Measurements from ENCODE around the gene SFTA2. TPM values are rescaled to one million over a fixed set of nuclear protein-coding genes. Genes with fewer than 3 reads are reported as not detected.

Gene SFTA2
- total RNA-seq = not detected

DNA sequence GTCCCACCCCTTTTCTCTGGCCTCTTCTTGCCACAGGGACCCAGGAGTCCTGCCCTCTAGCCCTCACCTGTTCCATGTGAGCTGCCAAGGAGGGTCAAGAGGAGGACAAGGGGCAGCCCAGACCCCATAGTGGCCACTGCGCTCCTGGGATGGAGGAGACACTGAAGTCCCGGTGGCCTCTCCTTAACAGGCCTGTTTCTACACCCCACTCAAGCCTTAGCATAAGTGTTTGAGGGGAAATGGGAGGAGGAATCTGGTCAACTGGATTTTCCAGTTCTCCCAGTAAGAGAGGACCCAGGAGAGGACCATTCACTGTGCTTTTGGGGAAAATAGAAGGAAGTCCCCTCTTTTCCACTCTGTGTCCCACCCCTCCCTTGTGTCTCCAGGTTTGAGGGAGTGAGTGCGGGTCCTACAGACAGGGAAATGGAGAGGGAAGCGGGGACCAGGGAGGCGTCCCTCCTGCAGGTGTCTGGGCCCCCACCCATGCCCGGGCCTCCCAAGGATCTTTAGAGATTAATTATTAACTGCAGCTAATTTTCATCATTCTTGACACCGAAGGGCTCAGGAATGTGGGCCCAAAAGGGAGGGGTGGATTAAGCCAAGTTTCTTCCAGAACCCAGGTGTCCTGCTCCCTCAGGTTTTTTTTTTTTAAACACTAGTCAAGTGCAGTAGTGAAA is at the start of gene SFTA2:
Gene SFTA2, minus strand, starts transcription at position 202 of the 677 bp plus-strand sequence. Its CDS starts 74 bp downstream, at position 128.
- H3K4me3 ChIP-seq = no peak within 1 kb of the TSS
- TF ChIP-seq, protein P1, sequence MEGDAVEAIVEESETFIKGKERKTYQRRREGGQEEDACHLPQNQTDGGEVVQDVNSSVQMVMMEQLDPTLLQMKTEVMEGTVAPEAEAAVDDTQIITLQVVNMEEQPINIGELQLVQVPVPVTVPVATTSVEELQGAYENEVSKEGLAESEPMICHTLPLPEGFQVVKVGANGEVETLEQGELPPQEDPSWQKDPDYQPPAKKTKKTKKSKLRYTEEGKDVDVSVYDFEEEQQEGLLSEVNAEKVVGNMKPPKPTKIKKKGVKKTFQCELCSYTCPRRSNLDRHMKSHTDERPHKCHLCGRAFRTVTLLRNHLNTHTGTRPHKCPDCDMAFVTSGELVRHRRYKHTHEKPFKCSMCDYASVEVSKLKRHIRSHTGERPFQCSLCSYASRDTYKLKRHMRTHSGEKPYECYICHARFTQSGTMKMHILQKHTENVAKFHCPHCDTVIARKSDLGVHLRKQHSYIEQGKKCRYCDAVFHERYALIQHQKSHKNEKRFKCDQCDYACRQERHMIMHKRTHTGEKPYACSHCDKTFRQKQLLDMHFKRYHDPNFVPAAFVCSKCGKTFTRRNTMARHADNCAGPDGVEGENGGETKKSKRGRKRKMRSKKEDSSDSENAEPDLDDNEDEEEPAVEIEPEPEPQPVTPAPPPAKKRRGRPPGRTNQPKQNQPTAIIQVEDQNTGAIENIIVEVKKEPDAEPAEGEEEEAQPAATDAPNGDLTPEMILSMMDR (IDR thresholded peaks at IDR 0.05) = no peak
- no peaks in the 10 kb centered on the region for H3K4me1 ChIP-seq (ENCODE audit: control insufficient read depth in 1 of 2, low read depth in 2 of 2)
- ATAC-seq (ENCODE audit: insufficient number of reproducible peaks, low FRiP score, low read depth) (no peak), DNase-seq (ENCODE audit: low spot score) (no peak)
- peaks cover 4% of the 10 kb centered on the region for H3K9me3 ChIP-seq
- no peaks in the 10 kb centered on the region for H3K36me3 ChIP-seq
- H3K27me3 ChIP-seq (replicated peaks; ENCODE audit: insufficient read depth) = no peaks in the 10 kb centered on the region
- no peak within 1 kb of the TSS for H3K27ac ChIP-seq

DNA sequence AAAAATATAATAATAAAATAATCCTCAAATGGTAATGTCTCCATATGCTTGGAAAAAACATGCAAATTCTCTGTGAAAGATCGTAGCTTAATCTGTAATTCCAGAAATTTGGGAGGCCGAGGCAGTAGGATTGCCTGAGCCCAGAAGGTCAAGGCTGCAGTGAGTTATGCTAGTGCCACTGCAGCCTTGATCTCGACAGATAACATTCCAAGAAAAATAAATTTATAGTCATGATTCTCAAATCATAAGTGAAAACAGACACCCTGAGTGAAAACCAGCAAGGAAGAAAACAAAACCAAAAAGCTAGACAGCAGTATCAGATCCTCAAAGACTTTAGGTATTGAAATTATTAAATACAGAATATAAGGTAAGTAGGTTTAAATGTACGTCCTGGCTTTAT is 47.7 kb upstream of the SFTA2 start:
- no peak for ATAC-seq (ENCODE audit: insufficient number of reproducible peaks, low FRiP score, low read depth)
- H3K27ac ChIP-seq = no peak overlapping the region

DNA sequence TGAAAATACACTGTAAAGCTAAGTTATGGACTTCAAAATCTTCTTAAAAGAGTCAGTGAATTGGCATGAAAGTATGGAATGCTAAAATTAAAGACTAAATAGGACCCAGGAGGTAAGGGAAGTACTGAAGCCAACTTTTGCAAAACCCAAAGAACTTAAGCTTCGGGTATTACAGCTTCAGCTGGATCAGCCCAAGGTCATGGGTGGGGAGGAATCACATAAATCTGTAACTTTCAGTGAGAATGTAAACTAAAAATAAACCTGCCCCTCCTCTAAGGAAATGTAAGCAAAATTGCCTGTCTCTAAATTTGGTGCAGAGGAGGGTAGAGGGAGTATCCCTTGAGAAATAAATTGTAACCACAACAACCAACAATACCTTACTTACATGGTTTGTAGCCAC is 47.2 kb upstream of the SFTA2 start:
- Histone ChIP-seq H3K9me3 (no peaks in the 10 kb centered on the region), H3K36me3 (no peaks in the 10 kb centered on the region), H3K27me3 (replicated peaks; ENCODE audit: insufficient read depth) (no peaks in the 10 kb centered on the region), H3K4me1 (ENCODE audit: control insufficient read depth in 1 of 2, low read depth in 2 of 2) (peaks cover 0 to 6% of the 10 kb centered on the region in 2 donors), H3K27ac (no peak overlapping the region), H3K4me3 (no peak overlapping the region)
- DNase-seq (ENCODE audit: low spot score) = no peak
- no peak for ATAC-seq (ENCODE audit: insufficient number of reproducible peaks, low FRiP score, low read depth)
- TF ChIP-seq, protein P1 (IDR thresholded peaks at IDR 0.05) = no peak

More for the DNA sequence above, 47.7 kb upstream of the SFTA2 start:
- Histone ChIP-seq H3K36me3 (no peaks in the 10 kb centered on the region), H3K4me1 (ENCODE audit: control insufficient read depth in 1 of 2, low read depth in 2 of 2) (peaks cover 0 to 6% of the 10 kb centered on the region in 2 donors), H3K4me3 (no peak overlapping the region), H3K9me3 (no peaks in the 10 kb centered on the region), H3K27me3 (replicated peaks; ENCODE audit: insufficient read depth) (no peaks in the 10 kb centered on the region)
- no peak for DNase-seq (ENCODE audit: low spot score)
- TF ChIP-seq, protein P1 (IDR thresholded peaks at IDR 0.05) = no peak

DNA sequence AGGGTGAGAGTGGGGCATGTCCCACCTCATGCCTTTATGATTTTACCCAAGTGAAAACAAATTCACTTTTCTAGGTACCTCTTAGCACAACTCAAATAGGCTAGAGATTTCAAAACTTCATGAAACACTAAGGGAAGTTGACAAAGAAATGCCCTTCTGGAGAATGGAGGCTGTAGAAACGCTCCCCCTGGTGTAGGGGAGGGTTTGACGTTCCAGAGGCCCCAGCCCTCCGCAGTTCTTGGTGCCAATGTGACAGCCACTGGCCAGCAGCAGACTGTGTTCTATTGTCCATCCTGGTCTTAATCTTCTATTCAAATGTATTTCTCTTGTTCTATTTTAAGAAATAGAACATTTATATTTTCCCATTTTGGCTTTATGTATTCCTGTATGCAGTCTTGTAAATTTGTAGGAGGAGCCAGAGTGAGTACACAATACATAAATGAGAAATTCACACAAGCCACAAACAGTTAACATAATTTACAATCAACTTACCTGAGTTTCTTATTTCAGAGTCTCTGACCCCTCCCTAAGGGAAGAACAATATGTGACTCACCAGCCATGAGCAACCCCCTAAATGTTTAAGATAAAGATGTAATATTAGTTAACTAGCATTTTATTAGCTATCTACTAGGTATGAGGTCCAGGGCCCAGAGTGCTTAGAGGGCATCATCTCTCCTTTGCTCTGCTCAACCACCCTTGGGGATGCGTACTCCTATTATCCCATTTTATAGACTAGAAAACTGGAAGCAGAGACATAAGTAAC is 42.7 kb upstream of the SFTA2 start:
- Histone ChIP-seq H3K27me3 (replicated peaks; ENCODE audit: insufficient read depth) (no peaks in the 10 kb centered on the region), H3K4me1 (ENCODE audit: control insufficient read depth in 1 of 2, low read depth in 2 of 2) (no peaks in the 10 kb centered on the region), H3K36me3 (no peaks in the 10 kb centered on the region), H3K27ac (no peak overlapping the region), H3K4me3 (no peak overlapping the region), H3K9me3 (no peaks in the 10 kb centered on the region)
- TF ChIP-seq, protein P1 (IDR thresholded peaks at IDR 0.05) = no peak
- DNase-seq (ENCODE audit: low spot score) = no peak
- ATAC-seq (ENCODE audit: insufficient number of reproducible peaks, low FRiP score, low read depth) = no peak

DNA sequence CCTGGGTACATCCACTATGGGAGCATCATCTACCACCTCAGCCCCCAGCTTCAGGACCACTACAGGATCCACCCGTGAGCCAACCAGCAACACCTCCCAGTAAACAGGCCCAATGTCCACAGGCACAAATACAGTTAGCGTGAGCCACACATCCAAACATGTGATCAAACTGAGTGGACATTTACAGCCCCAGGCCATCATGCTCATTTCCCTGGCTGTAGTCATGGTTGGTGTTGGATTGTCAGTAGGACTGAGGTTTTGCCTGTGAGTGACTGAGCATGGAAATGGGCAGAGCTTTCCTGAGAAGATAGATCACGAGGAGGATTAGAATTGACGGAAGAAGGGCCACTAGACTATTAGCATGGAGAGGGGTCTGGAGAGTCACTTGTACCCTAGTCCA is 40.8 kb upstream of the SFTA2 start:
- Histone ChIP-seq H3K9me3 (no peaks in the 10 kb centered on the region), H3K4me3 (no peak overlapping the region), H3K27ac (no peak overlapping the region), H3K4me1 (ENCODE audit: control insufficient read depth in 1 of 2, low read depth in 2 of 2) (no peaks in the 10 kb centered on the region), H3K27me3 (replicated peaks; ENCODE audit: insufficient read depth) (no peaks in the 10 kb centered on the region), H3K36me3 (no peaks in the 10 kb centered on the region)
- ATAC-seq (ENCODE audit: insufficient number of reproducible peaks, low FRiP score, low read depth) (no peak), DNase-seq (ENCODE audit: low spot score) (no peak)
- TF ChIP-seq, protein P1 (IDR thresholded peaks at IDR 0.05) = no peak
